ENCODE data around the gene ANAPC7. TPM values are rescaled to one million over a fixed set of nuclear protein-coding genes. Genes with fewer than 3 reads are reported as not detected.
A peak's percentile ranks its signal among the peaks of the same experiment; 100 is the strongest.
"Not testable (repeated sequence)": the region's sequence is repeated elsewhere in the genome, so short reads cannot be mapped to it uniquely, and the experiment has no call there.

The ANAPC7 gene
- total RNA-seq, 1 donor from 2014 or later, result 77.8 TPM

DNA sequence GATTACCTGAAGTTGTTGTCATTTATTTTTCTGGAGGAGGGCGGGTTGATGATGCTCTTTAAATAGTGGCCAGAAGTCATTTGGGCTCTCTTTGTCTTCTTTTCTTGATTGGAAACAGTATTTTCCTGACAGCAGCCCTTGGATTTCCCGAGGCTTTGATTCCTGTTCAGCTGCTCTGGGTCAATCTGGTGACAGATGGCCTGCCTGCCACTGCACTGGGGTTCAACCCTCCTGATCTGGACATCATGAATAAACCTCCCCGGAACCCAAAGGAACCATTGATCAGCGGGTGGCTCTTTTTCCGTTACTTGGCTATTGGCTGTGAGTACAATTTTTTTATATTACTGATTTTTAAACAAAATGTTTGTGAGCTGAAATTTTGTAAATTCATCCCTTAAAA lies 60.4 kb downstream of the ANAPC7 start:
- TF ChIP-seq CTCF (conservative IDR thresholded peaks at IDR 0.05), result no peak
- Mint-ChIP-seq H3K27ac (peak overlapping the region; percentile 26), H3K4me3 (no peak overlapping the region), H3K36me3 (peaks cover 62% of the 10 kb centered on the region), H3K9me3 (no peaks in the 10 kb centered on the region), H3K4me1 (ENCODE audit: unreplicated experiment) (no peaks in the 10 kb centered on the region), H3K27me3 (no peaks in the 10 kb centered on the region)
- DNase-seq (ENCODE audit: extremely low spot score, unreplicated experiment), result no peak

DNA sequence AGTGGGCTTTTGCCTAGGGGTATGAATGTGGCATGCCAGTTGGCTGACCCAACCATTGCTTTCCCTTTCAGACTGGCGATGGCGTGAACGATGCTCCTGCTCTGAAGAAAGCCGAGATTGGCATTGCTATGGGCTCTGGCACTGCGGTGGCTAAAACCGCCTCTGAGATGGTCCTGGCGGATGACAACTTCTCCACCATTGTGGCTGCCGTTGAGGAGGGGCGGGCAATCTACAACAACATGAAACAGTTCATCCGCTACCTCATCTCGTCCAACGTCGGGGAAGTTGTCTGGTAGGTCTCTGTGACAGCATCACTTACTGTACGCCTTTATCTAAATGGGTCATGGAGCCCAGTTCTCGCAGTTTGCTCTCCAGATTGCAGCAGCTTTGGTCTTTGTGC lies 61.4 kb downstream of the ANAPC7 start:
- Mint-ChIP-seq H3K36me3 (peaks cover 59% of the 10 kb centered on the region), H3K4me3 (no peak overlapping the region), H3K27ac (peak overlapping the region; percentile 21), H3K4me1 (ENCODE audit: unreplicated experiment) (no peaks in the 10 kb centered on the region), H3K27me3 (no peaks in the 10 kb centered on the region), H3K9me3 (no peaks in the 10 kb centered on the region)
- DNase-seq (ENCODE audit: extremely low spot score, unreplicated experiment), result peak; percentile 49
- no peak for TF ChIP-seq CTCF (conservative IDR thresholded peaks at IDR 0.05)

GRCh38 chr12:110340706-110341105 lies 62.8 kb downstream of the ANAPC7 start:
- Mint-ChIP-seq H3K27me3 (no peaks in the 10 kb centered on the region), H3K4me1 (ENCODE audit: unreplicated experiment) (no peaks in the 10 kb centered on the region), H3K36me3 (peaks cover 59% of the 10 kb centered on the region), H3K27ac (peak overlapping the region; percentile 39), H3K9me3 (no peaks in the 10 kb centered on the region), H3K4me3 (no peak overlapping the region)
- TF ChIP-seq CTCF (conservative IDR thresholded peaks at IDR 0.05), result no peak
- DNase-seq (ENCODE audit: extremely low spot score, unreplicated experiment), result peak; percentile 60

DNA sequence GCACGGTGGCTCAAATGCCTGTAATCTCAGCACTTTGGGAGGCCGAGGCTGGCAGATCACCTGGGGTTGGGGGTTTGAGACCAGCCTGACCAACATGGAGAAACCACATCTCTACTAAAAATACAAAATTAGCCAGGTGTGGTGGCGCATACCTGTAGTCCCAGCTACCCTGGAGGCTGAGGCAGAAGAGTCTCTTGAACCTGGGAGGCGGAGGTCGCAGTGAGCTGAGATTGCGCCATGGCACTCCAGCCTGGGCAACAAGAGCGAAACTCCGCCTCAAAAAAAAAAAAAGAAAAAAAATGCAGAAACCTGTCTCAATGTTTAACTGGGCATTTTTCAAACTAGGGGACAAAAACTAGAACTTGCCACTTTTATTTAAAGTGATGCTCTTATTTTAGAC lies 63.2 kb downstream of the ANAPC7 start:
- H3K9me3 Mint-ChIP-seq; DNase-seq (ENCODE audit: extremely low spot score, unreplicated experiment); H3K4me3 Mint-ChIP-seq; H3K4me1 Mint-ChIP-seq (ENCODE audit: unreplicated experiment); H3K27me3 Mint-ChIP-seq; H3K27ac Mint-ChIP-seq: not testable (repeated sequence)
- H3K36me3 Mint-ChIP-seq, result peaks cover 60% of the 10 kb centered on the region

DNA sequence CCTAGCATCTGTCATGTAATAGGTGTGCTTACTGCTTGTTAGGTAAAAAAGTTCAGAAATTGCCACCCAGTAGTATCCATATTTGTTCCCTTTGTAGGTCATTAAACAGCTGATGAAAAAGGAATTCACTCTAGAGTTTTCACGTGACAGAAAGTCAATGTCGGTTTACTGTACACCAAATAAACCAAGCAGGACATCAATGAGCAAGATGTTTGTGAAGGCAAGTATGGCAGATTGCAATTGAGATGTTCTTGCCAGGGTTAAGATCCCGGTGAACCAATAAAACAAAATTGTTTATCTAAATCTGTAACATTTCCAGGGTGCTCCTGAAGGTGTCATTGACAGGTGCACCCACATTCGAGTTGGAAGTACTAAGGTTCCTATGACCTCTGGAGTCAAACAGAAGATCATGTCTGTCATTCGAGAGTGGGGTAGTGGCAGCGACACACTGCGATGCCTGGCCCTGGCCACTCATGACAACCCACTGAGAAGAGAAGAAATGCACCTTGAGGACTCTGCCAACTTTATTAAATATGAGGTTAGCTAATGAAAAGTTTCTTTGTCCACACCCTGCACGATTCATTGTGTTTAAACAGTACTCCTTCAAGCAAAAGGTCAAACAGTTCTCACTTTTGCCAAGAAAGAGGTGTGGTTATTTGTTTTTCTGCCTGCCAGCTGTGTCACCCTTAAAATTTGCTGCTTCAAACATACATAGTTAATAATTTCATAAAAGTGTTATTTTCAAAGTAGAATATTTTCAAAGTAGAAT lies 64.1 kb downstream of the ANAPC7 start:
- Mint-ChIP-seq H3K9me3 (no peaks in the 10 kb centered on the region), H3K4me3 (no peak overlapping the region), H3K27me3 (no peaks in the 10 kb centered on the region), H3K36me3 (peaks cover 55% of the 10 kb centered on the region), H3K27ac (peak overlapping the region; percentile 39), H3K4me1 (ENCODE audit: unreplicated experiment) (no peaks in the 10 kb centered on the region)
- no peak for DNase-seq (ENCODE audit: extremely low spot score, unreplicated experiment)
- TF ChIP-seq CTCF (conservative IDR thresholded peaks at IDR 0.05), result no peak

- Mint-ChIP-seq H3K4me1 (ENCODE audit: unreplicated experiment) (no peaks in the 10 kb centered on the region), H3K27ac (peak overlapping the region; percentile 10), H3K9me3 (no peaks in the 10 kb centered on the region), H3K4me3 (no peak overlapping the region), H3K27me3 (no peaks in the 10 kb centered on the region), H3K36me3 (peaks cover 55% of the 10 kb centered on the region)
- peak; percentile 50 for TF ChIP-seq CTCF (conservative IDR thresholded peaks at IDR 0.05)
- no peak for DNase-seq (ENCODE audit: extremely low spot score, unreplicated experiment)
Measured at GRCh38 chr12:110338754-110339153, 64.8 kb downstream of the ANAPC7 start.
